HepG2 (cell line): ENCODE data around the gene CFL1. TPM values are rescaled to one million over a fixed set of nuclear protein-coding genes. Genes with fewer than 3 reads are reported as not detected.

Experiments used
- CEBPB ChIP-seq: IDR thresholded peaks from 2 replicates; pipeline ENCODE4 v1.6.1; 2011; ENCODE audit warnings: low read depth, low read length, improper control_type of control experiment, borderline replicate concordance
- CENPX ChIP-seq: sonication (generic); formaldehyde crosslinking; IDR thresholded peaks from 2 replicates; pipeline ENCODE4 v1.9.0; 2021; ENCODE audit warnings: mild to moderate bottlenecking, missing genetic modification reagents, moderate library complexity
- GPN1 ChIP-seq: sonication (generic); formaldehyde crosslinking; IDR thresholded peaks from 2 replicates; pipeline ENCODE4 v1.5.1; 2020; ENCODE audit warnings: missing genetic modification reagents, borderline replicate concordance
- HNRNPL ChIP-seq: fragments of 200-400 bp; formaldehyde crosslinking; IDR thresholded peaks from 2 replicates; pipeline ENCODE4 v1.6.1; 2017; ENCODE audit warnings: mild to moderate bottlenecking, low read depth, low read length
- IRF9 ChIP-seq: sonication (generic); formaldehyde crosslinking; IDR thresholded peaks from 2 replicates; pipeline ENCODE4 v1.8.0; 2022; ENCODE audit warnings: missing genetic modification reagents, mild to moderate bottlenecking, borderline replicate concordance
- KLF15 ChIP-seq: sonication (generic); formaldehyde crosslinking; IDR thresholded peaks from 2 replicates; pipeline ENCODE4 v1.8.1; 2023; ENCODE audit warnings: borderline replicate concordance, mild to moderate bottlenecking, inconsistent platforms, missing genetic modification reagents, mixed read lengths
- MAFK ChIP-seq, 2 experiments: IDR thresholded peaks in 1 of 2; conservative IDR thresholded peaks in 1 of 2; 2 replicates each; pipeline ENCODE4 v1.6.1; 2011; ENCODE audit warnings: improper control_type of control experiment in 2 of 2, low read length in 2 of 2
- PHF8 ChIP-seq: sonication (generic); formaldehyde crosslinking; IDR thresholded peaks from 2 replicates; pipeline ENCODE4 v1.5.0; 2020; ENCODE audit warnings: missing genetic modification reagents
- POGK ChIP-seq: sonication (generic); formaldehyde crosslinking; conservative IDR thresholded peaks from 2 replicates; pipeline ENCODE4 v1.8.0; 2022; ENCODE audit warnings: mild to moderate bottlenecking, moderate library complexity, missing genetic modification reagents
- POLR2A ChIP-seq, 2 experiments: IDR thresholded peaks; 2 replicates each; pipeline ENCODE4 v1.6.1; 2011; ENCODE audit warnings: low read depth in 2 of 2, low read length in 2 of 2, mild to moderate bottlenecking in 1 of 2, moderate library complexity in 1 of 2; ENCODE audit not compliant: insufficient read depth in 1 of 2
- YEATS4 ChIP-seq: sonication (generic); formaldehyde crosslinking; IDR thresholded peaks from 2 replicates; pipeline ENCODE4 v1.4.0; 2020; ENCODE audit warnings: missing genetic modification reagents, borderline replicate concordance
- ZNF256 ChIP-seq: sonication (generic); formaldehyde crosslinking; conservative IDR thresholded peaks from 2 replicates; pipeline ENCODE4 v1.4.0; 2020; ENCODE audit warnings: missing genetic modification reagents
- ZNF652 ChIP-seq: IDR thresholded peaks from 2 replicates; pipeline ENCODE4 v1.6.1; 2016; ENCODE audit warnings: low read depth, borderline replicate concordance
- ZNF790 ChIP-seq: sonication (generic); formaldehyde crosslinking; IDR thresholded peaks from 2 replicates; pipeline ENCODE4 v1.8.0; 2022; ENCODE audit warnings: missing genetic modification reagents, mild to moderate bottlenecking, borderline replicate concordance
- ZNF792 ChIP-seq: IDR thresholded peaks from 2 replicates; pipeline ENCODE4 v1.6.1; 2016
- ZNF816 ChIP-seq: sonication (generic); formaldehyde crosslinking; IDR thresholded peaks from 2 replicates; pipeline ENCODE4 v1.8.0; 2022; ENCODE audit warnings: missing genetic modification reagents, mild to moderate bottlenecking, borderline replicate concordance
- ZNF83 ChIP-seq: sonication (generic); formaldehyde crosslinking; IDR thresholded peaks from 2 replicates; pipeline ENCODE4 v1.4.0; 2020; ENCODE audit warnings: missing genetic modification reagents, mild to moderate bottlenecking, borderline replicate concordance
- ZNF839 ChIP-seq: sonication (generic); formaldehyde crosslinking; IDR thresholded peaks from 2 replicates; pipeline ENCODE4 v1.4.0; 2020; ENCODE audit warnings: missing genetic modification reagents, mild to moderate bottlenecking, borderline replicate concordance
- polyA plus RNA-seq, 8 experiments: library from polyadenylated mRNA; depleted of rRNA in 3 of 8; stranded (reverse) in 7 of 8; unstranded in 1 of 8; fragments of >200 nt; fragmentation: Illumina TruSeq in 4 of 8; extraction: Trizol in 4 of 8; gene quantifications; 2 replicates each; pipeline versions ENCODE4 v1.2.1 to v1.2.3, GENCODE V29; 2011 to 2016; ENCODE audit warnings: low read depth in 4 of 8, missing spikeins in 1 of 8, mixed read lengths in 1 of 8; ENCODE audit not compliant: insufficient read depth in 1 of 8
- total RNA-seq, 5 experiments: library from RNA; depleted of rRNA; stranded (reverse); fragments of >200 nt; fragmentation: Illumina TruSeq; extraction: Trizol; gene quantifications; 2 replicates each; pipeline ENCODE4 v1.2.3, GENCODE V29; 2016; ENCODE audit warnings: low read depth in 1 of 5
- TF ChIP-seq, protein P1 (sequence below): sonication (generic); formaldehyde crosslinking; IDR thresholded peaks from 2 replicates; pipeline ENCODE4 v1.4.0; 2020; ENCODE audit warnings: mild to moderate bottlenecking, missing genetic modification reagents
- TF ChIP-seq, protein P2 (sequence below): sonication (generic); formaldehyde crosslinking; IDR thresholded peaks from 2 replicates; pipeline ENCODE4 v1.4.0; 2020; ENCODE audit warnings: mild to moderate bottlenecking, missing genetic modification reagents
- TF ChIP-seq, protein P3 (sequence below): sonication (generic); formaldehyde crosslinking; conservative IDR thresholded peaks from 2 replicates; pipeline ENCODE4 v1.8.0; 2022; ENCODE audit warnings: low read depth, missing genetic modification reagents

CFL1 gene
- total and polyA plus RNA-seq, 2 of the 13 experiments (the other 11 are each of a cell fraction or from before 2014, with no cell fraction given) = 379 to 383 TPM

DNA sequence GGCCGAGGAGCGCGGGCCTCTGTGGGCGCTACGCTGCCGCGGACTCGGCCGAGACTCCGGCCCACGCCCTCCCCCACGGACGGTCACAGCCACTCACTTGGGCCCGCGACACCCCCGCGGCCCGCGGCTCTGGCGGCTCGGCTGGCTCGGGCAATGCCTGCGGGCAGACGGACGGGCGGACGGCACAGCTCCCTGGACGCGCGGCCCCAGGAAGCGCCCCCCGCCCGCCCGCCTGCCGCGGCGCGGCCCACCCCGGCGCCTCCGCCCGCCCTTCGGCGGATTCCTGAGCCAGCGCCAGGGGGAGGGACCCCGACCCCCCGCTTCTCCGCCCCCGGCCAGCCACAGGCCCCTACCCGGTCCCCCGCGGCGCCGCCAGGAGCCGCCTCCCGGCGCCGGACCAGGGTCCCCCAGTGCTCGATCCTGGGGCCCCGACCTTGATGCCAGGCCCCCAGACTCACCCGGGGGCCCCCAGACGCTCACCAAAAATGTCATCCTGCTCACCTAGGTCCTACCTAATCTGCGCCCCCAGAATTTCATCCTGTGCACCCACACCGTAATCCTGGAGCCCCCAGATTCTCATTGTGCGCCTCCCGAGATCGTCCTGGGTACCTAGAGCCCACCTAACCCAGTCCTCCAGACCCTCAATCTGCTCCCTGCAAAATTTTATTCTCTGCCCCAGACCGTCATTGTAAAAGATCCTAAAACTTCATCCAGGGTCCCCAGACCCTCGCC, 14.8 kb upstream of the CFL1 start, which contains the start of gene EFEMP2 (continued):
- TF ChIP-seq ZNF816 (CRISPR knock-in tag) = no peak
- TF ChIP-seq ZNF839 (CRISPR knock-in tag) = no peak
- no peak for TF ChIP-seq CEBPB
- 0 out of 4 replicates have a peak, but pooled peaks of 1 of the 2 experiments have one; percentile 37 for TF ChIP-seq POLR2A (IDR thresholded peaks at IDR 0.05; ENCODE audit: insufficient read depth in 1 of 2, low read depth in 2 of 2, low read length in 2 of 2)
- TF ChIP-seq, protein P1, sequence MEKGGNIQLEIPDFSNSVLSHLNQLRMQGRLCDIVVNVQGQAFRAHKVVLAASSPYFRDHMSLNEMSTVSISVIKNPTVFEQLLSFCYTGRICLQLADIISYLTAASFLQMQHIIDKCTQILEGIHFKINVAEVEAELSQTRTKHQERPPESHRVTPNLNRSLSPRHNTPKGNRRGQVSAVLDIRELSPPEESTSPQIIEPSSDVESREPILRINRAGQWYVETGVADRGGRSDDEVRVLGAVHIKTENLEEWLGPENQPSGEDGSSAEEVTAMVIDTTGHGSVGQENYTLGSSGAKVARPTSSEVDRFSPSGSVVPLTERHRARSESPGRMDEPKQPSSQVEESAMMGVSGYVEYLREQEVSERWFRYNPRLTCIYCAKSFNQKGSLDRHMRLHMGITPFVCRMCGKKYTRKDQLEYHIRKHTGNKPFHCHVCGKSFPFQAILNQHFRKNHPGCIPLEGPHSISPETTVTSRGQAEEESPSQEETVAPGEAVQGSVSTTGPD (CRISPR knock-in tag) = no peak
- TF ChIP-seq, protein P2, sequence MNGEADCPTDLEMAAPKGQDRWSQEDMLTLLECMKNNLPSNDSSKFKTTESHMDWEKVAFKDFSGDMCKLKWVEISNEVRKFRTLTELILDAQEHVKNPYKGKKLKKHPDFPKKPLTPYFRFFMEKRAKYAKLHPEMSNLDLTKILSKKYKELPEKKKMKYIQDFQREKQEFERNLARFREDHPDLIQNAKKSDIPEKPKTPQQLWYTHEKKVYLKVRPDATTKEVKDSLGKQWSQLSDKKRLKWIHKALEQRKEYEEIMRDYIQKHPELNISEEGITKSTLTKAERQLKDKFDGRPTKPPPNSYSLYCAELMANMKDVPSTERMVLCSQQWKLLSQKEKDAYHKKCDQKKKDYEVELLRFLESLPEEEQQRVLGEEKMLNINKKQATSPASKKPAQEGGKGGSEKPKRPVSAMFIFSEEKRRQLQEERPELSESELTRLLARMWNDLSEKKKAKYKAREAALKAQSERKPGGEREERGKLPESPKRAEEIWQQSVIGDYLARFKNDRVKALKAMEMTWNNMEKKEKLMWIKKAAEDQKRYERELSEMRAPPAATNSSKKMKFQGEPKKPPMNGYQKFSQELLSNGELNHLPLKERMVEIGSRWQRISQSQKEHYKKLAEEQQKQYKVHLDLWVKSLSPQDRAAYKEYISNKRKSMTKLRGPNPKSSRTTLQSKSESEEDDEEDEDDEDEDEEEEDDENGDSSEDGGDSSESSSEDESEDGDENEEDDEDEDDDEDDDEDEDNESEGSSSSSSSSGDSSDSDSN (CRISPR knock-in tag) = 0 out of 2 replicates have a peak, but pooled peaks have one; percentile 2
- no peak for TF ChIP-seq MAFK (conservative IDR thresholded peaks at IDR 0.05 in 1 of 2, IDR thresholded peaks at IDR 0.05 in 1 of 2; ENCODE audit: low read length in 2 of 2)
- no peak for TF ChIP-seq HNRNPL
- no peak for TF ChIP-seq KLF15
- TF ChIP-seq PHF8 (CRISPR knock-in tag) = peak; percentile 33; the same call in 1 of the 2 replicates
- TF ChIP-seq ZNF792 = no peak
- TF ChIP-seq ZNF83 (CRISPR knock-in tag) = no peak
- no peak for TF ChIP-seq ZNF256
- no peak for TF ChIP-seq YEATS4 (CRISPR knock-in tag)
- TF ChIP-seq CENPX (CRISPR knock-in tag) = no peak
- TF ChIP-seq POGK (CRISPR knock-in tag) = no peak
- TF ChIP-seq, protein P3, sequence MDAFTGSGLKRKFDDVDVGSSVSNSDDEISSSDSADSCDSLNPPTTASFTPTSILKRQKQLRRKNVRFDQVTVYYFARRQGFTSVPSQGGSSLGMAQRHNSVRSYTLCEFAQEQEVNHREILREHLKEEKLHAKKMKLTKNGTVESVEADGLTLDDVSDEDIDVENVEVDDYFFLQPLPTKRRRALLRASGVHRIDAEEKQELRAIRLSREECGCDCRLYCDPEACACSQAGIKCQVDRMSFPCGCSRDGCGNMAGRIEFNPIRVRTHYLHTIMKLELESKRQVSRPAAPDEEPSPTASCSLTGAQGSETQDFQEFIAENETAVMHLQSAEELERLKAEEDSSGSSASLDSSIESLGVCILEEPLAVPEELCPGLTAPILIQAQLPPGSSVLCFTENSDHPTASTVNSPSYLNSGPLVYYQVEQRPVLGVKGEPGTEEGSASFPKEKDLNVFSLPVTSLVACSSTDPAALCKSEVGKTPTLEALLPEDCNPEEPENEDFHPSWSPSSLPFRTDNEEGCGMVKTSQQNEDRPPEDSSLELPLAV = no peak
- TF ChIP-seq ZNF652 (CRISPR knock-in tag) = no peak
- 0 out of 2 replicates have a peak, but pooled peaks have one; percentile 29 for TF ChIP-seq ZNF790 (CRISPR knock-in tag)
- TF ChIP-seq GPN1 (CRISPR knock-in tag) = no peak
- TF ChIP-seq IRF9 (CRISPR knock-in tag) = no peak
